Measurements from ENCODE around the gene PPP1R7. TPM values are rescaled to one million over a fixed set of nuclear protein-coding genes. Genes with fewer than 3 reads are reported as not detected.

The PPP1R7 gene
- polyA plus RNA-seq, 1 of the 3 experiments (the other 2 are of a cell fraction), result 56.9 TPM

DNA sequence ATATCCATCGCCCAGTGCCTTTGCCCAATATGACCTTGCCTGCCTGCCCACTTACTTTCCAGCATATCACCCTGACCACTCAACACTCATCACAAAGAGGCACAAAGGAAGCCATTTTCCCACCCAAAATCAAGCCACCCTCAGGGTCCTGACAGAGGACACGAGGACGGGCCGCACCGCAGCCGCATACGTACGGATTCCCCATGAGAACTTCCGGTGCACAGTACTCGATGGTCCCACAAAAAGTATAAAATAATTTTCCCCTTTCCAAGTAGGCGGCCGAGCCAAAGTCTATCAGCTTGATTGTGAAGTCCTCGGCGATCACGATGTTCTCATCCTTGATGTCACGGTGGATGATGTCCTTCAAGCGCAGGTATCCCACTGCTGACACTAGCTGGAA is 38.2 kb upstream of the PPP1R7 start (continued):
- TF ChIP-seq, protein P1, sequence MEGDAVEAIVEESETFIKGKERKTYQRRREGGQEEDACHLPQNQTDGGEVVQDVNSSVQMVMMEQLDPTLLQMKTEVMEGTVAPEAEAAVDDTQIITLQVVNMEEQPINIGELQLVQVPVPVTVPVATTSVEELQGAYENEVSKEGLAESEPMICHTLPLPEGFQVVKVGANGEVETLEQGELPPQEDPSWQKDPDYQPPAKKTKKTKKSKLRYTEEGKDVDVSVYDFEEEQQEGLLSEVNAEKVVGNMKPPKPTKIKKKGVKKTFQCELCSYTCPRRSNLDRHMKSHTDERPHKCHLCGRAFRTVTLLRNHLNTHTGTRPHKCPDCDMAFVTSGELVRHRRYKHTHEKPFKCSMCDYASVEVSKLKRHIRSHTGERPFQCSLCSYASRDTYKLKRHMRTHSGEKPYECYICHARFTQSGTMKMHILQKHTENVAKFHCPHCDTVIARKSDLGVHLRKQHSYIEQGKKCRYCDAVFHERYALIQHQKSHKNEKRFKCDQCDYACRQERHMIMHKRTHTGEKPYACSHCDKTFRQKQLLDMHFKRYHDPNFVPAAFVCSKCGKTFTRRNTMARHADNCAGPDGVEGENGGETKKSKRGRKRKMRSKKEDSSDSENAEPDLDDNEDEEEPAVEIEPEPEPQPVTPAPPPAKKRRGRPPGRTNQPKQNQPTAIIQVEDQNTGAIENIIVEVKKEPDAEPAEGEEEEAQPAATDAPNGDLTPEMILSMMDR (IDR thresholded peaks at IDR 0.05), result no peak

DNA sequence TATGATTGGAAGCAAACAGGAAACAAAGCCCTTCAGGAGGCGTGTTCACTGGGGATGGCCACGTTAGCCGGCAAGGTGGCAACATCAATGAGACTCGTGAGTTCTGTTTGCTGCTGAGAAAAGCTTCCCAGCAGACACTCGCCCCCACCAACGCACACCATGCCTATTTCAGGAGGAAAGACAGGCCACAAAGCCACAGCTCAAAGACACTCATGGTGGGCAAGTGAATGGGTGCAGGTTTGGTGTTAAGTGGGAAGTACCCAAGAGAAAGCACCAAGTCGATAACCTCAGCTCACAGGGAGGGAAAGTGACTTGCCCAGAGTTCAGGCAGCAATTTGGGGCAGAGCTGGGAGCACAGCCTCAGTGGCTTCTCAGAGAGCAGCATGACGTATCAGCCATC is 37.7 kb upstream of the PPP1R7 start:
- Histone ChIP-seq H3K9ac (no peak overlapping the region), H3K27ac (ENCODE audit: low read depth in 2 of 2, low read length in 1 of 2) (no peak overlapping the region), H3K9me3 (no peaks in the 10 kb centered on the region), H3K79me2 (ENCODE audit: insufficient read depth) (no peaks in the 10 kb centered on the region), H3K4me3 (ENCODE audit: low read depth in 2 of 2, low read length in 1 of 2) (no peak overlapping the region), H3K36me3 (replicated peaks in 1 of 2; ENCODE audit: control insufficient read depth in 1 of 2, insufficient read depth in 2 of 2, low read length in 1 of 2) (peaks cover 0 to 16% of the 10 kb centered on the region in 2 experiments), H4K20me1 (ENCODE audit: insufficient read depth) (no peaks in the 10 kb centered on the region), H3K4me2 (no peak overlapping the region), H3K9me2 (no peaks in the 10 kb centered on the region), H3K27me3 (ENCODE audit: insufficient read depth) (no peaks in the 10 kb centered on the region), H2AFZ (ENCODE audit: low read depth) (no peak overlapping the region), H3F3A (replicated peaks; ENCODE audit: insufficient read depth) (no peaks in the 10 kb centered on the region), H3K4me1 (ENCODE audit: control insufficient read depth in 1 of 2, insufficient read depth in 2 of 2, low read depth in 1 of 2, low read length in 1 of 2) (no peaks in the 10 kb centered on the region)
- ChIA-PET POLR2A (no interaction called here), CTCF (no interaction called here)
- 82% methylated on average over 7 of the region's 8 CpGs for WGBS (ENCODE audit: low lambda C conversion rate)
- TF ChIP-seq TAF1 (IDR thresholded peaks at IDR 0.05; ENCODE audit: borderline replicate concordance, low read depth, low read length), result no peak
- TF ChIP-seq SMC3 (IDR thresholded peaks at IDR 0.05; ENCODE audit: low read depth, low read length), result no peak
- TF ChIP-seq RAD21 (IDR thresholded peaks at IDR 0.05; ENCODE audit: low read length), result no peak
- TF ChIP-seq, protein P2, sequence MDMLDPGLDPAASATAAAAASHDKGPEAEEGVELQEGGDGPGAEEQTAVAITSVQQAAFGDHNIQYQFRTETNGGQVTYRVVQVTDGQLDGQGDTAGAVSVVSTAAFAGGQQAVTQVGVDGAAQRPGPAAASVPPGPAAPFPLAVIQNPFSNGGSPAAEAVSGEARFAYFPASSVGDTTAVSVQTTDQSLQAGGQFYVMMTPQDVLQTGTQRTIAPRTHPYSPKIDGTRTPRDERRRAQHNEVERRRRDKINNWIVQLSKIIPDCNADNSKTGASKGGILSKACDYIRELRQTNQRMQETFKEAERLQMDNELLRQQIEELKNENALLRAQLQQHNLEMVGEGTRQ (IDR thresholded peaks at IDR 0.05; ENCODE audit: borderline replicate concordance, low read depth, low read length), result no peak
- TF ChIP-seq TCF12 (IDR thresholded peaks at IDR 0.05), result no peak
- TF ChIP-seq FOXM1 (IDR thresholded peaks at IDR 0.05; ENCODE audit: low read depth), result no peak
- TF ChIP-seq, protein P3, sequence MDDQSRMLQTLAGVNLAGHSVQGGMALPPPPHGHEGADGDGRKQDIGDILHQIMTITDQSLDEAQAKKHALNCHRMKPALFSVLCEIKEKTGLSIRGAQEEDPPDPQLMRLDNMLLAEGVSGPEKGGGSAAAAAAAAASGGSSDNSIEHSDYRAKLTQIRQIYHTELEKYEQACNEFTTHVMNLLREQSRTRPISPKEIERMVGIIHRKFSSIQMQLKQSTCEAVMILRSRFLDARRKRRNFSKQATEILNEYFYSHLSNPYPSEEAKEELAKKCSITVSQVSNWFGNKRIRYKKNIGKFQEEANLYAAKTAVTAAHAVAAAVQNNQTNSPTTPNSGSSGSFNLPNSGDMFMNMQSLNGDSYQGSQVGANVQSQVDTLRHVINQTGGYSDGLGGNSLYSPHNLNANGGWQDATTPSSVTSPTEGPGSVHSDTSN (IDR thresholded peaks at IDR 0.05), result no peak
- no peak for TF ChIP-seq EP300 (IDR thresholded peaks at IDR 0.05; ENCODE audit: borderline replicate concordance in 1 of 2, low read depth in 1 of 2, low read length in 1 of 2)
- no peak for TF ChIP-seq SIN3A (IDR thresholded peaks at IDR 0.05; ENCODE audit: borderline replicate concordance, low read depth, low read length)
- no peak for TF ChIP-seq GABPA (IDR thresholded peaks at IDR 0.05; ENCODE audit: low read depth)
- TF ChIP-seq ELF1 (IDR thresholded peaks at IDR 0.05), result no peak
- TF ChIP-seq RFX5 (IDR thresholded peaks at IDR 0.05; ENCODE audit: low read length), result no peak
- TF ChIP-seq, protein P1 (IDR thresholded peaks at IDR 0.05), result no peak
- TF ChIP-seq, protein P4, sequence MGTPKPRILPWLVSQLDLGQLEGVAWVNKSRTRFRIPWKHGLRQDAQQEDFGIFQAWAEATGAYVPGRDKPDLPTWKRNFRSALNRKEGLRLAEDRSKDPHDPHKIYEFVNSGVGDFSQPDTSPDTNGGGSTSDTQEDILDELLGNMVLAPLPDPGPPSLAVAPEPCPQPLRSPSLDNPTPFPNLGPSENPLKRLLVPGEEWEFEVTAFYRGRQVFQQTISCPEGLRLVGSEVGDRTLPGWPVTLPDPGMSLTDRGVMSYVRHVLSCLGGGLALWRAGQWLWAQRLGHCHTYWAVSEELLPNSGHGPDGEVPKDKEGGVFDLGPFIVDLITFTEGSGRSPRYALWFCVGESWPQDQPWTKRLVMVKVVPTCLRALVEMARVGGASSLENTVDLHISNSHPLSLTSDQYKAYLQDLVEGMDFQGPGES (IDR thresholded peaks at IDR 0.05; ENCODE audit: low read depth, low read length), result no peak
- TF ChIP-seq YY1 (IDR thresholded peaks at IDR 0.05; ENCODE audit: low read depth), result no peak
- no peak for TF ChIP-seq RXRA (IDR thresholded peaks at IDR 0.05; ENCODE audit: borderline replicate concordance, low read depth)
- no peak for TF ChIP-seq NRF1 (IDR thresholded peaks at IDR 0.05; ENCODE audit: low read depth, low read length)
- no peak for TF ChIP-seq FOXJ3 (CRISPR knock-in tag; IDR thresholded peaks at IDR 0.05)
- TF ChIP-seq RCOR1 (IDR thresholded peaks at IDR 0.05; ENCODE audit: low read length), result no peak
- TF ChIP-seq MEF2A (IDR thresholded peaks at IDR 0.05; ENCODE audit: borderline replicate concordance, low read depth), result no peak
- DNase-seq, result no peak
